A673 (cell line): ENCODE data around the gene HYAL3.

Experiments used
- EZH2 ChIP-seq: fragments of 200-600 bp; sonication (generic); IDR thresholded peaks from 2 replicates; pipeline ENCODE4 v1.6.1; 2017; ENCODE audit warnings: borderline replicate concordance, low read depth, mild to moderate bottlenecking, mixed read lengths, antibody characterized with exemption, low read length; ENCODE audit not compliant: poor library complexity, severe bottlenecking
- TF ChIP-seq, protein P1 (sequence below): fragments of 300-800, 200-600 bp; sonication (generic); conservative IDR thresholded peaks from 2 replicates; pipeline ENCODE4 v1.5.1; 2017; ENCODE audit warnings: low read depth, mild to moderate bottlenecking, antibody characterized with exemption, low read length, moderate library complexity, mixed read lengths

DNA sequence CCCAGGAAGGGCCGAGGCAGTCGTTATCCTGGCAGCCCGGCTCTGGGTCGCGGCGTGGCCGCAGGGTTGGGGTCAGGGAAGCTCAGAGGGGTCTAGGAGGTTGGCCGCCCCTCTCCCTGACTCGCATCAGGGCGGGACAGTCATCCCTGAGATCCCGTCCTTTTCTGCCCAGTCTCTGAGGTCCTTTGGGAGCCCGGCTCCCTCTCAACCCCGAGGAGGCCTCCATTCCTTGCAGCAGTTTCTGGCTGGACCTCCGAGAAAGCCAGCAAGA lies 22.8 kb upstream of the HYAL3 start:
- TF ChIP-seq, protein P1, sequence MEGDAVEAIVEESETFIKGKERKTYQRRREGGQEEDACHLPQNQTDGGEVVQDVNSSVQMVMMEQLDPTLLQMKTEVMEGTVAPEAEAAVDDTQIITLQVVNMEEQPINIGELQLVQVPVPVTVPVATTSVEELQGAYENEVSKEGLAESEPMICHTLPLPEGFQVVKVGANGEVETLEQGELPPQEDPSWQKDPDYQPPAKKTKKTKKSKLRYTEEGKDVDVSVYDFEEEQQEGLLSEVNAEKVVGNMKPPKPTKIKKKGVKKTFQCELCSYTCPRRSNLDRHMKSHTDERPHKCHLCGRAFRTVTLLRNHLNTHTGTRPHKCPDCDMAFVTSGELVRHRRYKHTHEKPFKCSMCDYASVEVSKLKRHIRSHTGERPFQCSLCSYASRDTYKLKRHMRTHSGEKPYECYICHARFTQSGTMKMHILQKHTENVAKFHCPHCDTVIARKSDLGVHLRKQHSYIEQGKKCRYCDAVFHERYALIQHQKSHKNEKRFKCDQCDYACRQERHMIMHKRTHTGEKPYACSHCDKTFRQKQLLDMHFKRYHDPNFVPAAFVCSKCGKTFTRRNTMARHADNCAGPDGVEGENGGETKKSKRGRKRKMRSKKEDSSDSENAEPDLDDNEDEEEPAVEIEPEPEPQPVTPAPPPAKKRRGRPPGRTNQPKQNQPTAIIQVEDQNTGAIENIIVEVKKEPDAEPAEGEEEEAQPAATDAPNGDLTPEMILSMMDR, result no peak
- no peak for TF ChIP-seq EZH2
